MM.1S (cell line): ENCODE measurements around the gene USP47.

Experiments used
- EZH2 ChIP-seq: fragments of 300-600 bp; sonication (generic); optimal IDR thresholded peaks from 2 replicates; pipeline ENCODE3; 2017; ENCODE audit warnings: low read depth, mild to moderate bottlenecking, antibody characterized with exemption, low read length, mixed read lengths
- TF ChIP-seq, protein P1 (sequence below): fragments of 300-600 bp; sonication (generic); IDR thresholded peaks from 2 replicates; pipeline ENCODE4 v1.5.1; 2016; ENCODE audit warnings: antibody characterized with exemption, low read length, mixed read lengths

GRCh38 chr11:11909727-11910126, 68.0 kb downstream of the USP47 start:
- TF ChIP-seq, protein P1, sequence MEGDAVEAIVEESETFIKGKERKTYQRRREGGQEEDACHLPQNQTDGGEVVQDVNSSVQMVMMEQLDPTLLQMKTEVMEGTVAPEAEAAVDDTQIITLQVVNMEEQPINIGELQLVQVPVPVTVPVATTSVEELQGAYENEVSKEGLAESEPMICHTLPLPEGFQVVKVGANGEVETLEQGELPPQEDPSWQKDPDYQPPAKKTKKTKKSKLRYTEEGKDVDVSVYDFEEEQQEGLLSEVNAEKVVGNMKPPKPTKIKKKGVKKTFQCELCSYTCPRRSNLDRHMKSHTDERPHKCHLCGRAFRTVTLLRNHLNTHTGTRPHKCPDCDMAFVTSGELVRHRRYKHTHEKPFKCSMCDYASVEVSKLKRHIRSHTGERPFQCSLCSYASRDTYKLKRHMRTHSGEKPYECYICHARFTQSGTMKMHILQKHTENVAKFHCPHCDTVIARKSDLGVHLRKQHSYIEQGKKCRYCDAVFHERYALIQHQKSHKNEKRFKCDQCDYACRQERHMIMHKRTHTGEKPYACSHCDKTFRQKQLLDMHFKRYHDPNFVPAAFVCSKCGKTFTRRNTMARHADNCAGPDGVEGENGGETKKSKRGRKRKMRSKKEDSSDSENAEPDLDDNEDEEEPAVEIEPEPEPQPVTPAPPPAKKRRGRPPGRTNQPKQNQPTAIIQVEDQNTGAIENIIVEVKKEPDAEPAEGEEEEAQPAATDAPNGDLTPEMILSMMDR: no peak
- TF ChIP-seq EZH2: no peak
